HG03457 (cell line): Measurements from ENCODE around the gene AOX1.
"Not testable (repeated sequence)": the region's sequence is repeated elsewhere in the genome, so short reads cannot be mapped to it uniquely, and the experiment has no call there.

ENCODE experiments used
- ATAC-seq: cut with Tn5 transposase; IDR thresholded peaks from one replicate; pipeline ENCODE4 v1.9.1; 2021; ENCODE audit warnings: moderate number of reproducible peaks; ENCODE audit not compliant: unreplicated experiment

AOX1 gene

GRCh38 chr2:200585730-200586643 is at the start of gene AOX1:
TSS of gene AOX1 (plus strand) at chr2:200586014. CDS start at chr2:200586109, 95 bp downstream.
- no peak for ATAC-seq

GRCh38 chr2:200538139-200538538 is 47.7 kb upstream of the AOX1 start:
- no peak for ATAC-seq

GRCh38 chr2:200540793-200541192 is 45.0 kb upstream of the AOX1 start:
- ATAC-seq, result no peak

GRCh38 chr2:200566596-200566995 is 19.2 kb upstream of the AOX1 start:
- not testable (repeated sequence) for ATAC-seq

- ATAC-seq, result no peak
These were observed 17.9 kb upstream of the AOX1 start for GRCh38 chr2:200567932-200568331.

DNA sequence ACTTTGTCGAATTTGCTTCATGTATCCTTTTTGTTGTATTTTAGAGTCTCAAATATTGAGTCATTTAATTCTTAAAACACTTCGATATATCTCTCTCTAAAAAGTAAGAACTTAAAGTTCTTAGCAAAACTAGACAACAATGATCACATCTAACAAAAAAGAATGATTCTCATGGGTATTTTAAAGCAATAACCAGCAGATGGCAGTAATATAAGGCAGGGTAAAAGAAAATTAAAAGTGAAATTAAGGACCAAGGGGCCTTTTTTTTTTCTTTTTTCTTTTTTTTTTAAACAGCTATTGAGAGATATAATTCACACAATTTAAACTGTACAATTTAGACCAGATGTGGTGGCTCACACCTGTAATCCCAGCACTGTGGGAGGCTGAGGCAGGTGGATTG is 9.9 kb upstream of the AOX1 start:
- no peak for ATAC-seq

DNA sequence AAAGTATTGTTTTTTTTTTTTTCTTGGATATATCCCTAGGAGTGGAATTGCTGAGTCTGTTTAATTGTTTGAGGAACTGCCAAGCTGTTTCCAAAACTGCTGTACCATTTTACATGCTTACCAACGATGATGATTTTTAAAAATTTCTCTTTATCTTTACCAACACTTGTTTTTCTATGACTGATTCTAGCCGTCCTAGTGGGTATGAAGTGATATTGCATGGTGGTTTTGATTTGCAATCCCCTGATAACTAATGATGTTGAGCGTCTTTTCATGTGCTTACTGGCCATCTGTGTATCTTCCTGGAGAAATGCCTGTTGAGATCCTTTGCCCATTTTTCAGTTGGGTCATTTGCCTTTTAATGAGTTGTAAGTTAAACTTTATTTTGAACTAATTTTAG is 8.8 kb upstream of the AOX1 start:
- no peak for ATAC-seq

- no peak for ATAC-seq
These were observed 7.0 kb upstream of the AOX1 start for GRCh38 chr2:200578778-200579177.

DNA sequence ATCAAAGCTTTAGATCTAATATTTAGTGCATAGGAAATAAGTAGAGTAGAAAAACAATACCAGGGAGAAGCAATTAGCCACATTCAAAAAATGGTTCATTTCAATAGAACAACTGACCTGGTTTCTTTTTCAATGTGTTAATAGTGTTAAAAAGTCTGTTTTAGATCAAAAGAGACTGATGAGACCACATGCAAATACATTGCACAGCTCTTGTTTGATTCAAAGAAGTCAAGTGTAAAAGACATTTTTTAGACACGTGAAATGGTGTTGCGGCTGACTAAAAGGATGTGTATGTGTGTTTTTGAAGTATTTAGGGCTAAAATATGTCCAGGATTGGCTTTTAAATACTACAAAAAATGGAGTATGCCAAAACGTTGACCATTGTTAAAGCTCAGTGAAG is 1.2 kb upstream of the AOX1 start:
- ATAC-seq, result no peak

- no peak for ATAC-seq
These were observed 479 bp upstream of the AOX1 start for GRCh38 chr2:200585340-200585729.

GRCh38 chr2:200586644-200586975 is 796 bp downstream of the AOX1 start:
- ATAC-seq, result no peak

DNA sequence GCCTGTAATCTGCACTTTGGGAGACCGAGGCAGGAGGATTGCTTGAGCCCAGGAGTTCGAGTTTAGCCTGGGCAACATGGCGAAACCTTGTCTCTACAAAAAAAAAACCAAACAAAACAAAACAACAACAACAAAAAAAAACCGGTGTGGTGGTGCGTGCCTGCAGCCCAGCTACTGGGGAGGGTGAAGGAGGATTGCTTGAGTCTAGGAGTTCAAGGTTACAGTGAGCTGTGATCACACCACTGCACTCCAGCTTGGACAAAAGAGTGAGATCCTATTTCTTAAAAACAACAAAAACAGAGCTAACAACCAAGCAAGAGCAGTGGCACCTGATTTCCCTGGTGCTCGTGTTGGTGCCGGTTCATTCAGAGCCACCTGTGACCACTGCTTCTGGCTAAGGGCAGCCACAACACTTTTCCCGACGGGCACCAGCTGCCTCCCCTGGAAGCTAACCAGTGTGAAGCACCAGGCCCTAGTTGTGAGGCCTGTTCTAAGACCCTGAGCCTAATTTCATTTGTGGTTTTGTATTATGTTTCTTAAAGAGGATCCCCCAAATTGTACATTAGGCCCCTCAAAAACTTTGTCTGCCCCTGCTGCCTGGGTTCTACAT is 1.3 kb downstream of the AOX1 start:
- ATAC-seq, result no peak

DNA sequence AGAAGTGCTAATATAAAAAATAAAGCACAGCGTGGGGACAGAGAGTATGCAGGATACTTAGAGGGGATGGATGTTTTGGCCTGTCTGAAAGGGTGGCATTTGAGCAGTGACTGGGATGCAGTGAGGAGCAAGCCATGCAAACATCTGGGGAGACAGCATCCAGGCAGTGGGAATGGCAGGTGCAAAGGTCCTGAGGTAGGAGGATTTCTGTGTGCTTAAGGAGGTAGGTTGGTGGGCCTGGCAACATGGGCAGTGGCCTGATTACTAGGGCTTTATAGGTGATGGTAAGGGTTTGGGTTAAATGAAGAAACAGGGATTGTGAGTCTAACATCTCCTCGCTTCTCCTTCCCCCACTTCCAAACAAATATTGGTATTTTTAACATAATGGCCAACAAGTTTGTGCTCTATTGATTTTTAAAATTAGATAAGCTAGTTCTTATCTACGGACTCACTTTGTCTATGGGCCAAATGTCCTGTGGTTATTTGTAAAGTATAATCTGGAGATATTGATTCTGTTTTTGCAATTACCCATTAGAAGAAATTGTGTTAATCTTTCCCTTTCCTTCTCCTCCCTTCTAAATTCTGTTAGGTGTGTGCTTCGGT is 2.4 kb downstream of the AOX1 start:
- ATAC-seq, result no peak

DNA sequence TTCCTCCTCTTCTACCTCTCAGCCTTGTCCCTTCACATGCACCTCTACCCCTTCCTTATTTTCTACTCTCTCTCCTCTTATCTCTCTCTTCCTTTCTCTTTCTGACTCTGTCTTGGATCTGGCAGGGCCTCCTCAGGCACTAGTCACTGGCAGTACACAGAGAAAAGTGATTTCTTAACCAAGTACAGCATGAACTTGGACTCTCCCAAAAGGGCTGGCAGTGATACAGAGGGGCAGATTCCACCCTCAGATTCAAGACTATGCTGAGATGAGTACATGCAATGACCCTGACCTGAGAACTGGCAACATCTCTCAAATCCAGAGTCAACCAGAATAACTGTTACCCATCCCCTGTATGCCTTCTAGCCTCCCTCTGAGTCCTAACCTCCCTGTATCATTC is 4.3 kb downstream of the AOX1 start:
- no peak for ATAC-seq

GRCh38 chr2:200591308-200591707 is 5.5 kb downstream of the AOX1 start:
- no peak for ATAC-seq

DNA sequence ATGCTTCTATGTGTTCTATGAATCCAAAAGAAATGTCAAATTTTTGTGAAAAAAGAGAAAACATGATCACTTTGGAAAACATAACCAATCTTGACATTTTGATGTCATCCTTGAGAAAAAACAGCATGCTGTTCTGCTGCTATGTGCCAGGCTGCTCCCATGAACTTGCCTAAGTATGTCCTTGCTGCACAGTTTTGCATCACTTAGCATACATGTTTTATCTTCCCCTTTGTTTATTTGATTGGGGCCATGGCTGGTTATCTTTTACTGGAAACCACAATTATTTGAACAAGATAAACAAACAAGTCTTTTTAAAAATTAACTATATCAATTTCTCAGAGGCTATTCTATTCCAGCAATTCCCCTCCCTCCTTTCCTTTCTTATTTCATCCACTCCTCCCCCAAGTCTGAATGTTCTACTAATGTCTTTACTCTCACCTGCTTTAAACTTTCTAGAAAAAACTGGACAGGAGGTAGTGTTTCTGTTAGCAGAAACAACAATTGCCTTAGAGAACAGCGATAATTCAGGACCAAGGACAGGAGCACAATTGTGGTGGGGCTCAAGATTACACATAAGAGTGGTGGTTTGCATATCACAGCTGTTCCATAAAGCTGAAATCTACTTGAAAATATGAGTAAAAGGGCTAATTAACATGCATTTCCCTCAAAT is 6.7 kb downstream of the AOX1 start:
- ATAC-seq, result no peak

DNA sequence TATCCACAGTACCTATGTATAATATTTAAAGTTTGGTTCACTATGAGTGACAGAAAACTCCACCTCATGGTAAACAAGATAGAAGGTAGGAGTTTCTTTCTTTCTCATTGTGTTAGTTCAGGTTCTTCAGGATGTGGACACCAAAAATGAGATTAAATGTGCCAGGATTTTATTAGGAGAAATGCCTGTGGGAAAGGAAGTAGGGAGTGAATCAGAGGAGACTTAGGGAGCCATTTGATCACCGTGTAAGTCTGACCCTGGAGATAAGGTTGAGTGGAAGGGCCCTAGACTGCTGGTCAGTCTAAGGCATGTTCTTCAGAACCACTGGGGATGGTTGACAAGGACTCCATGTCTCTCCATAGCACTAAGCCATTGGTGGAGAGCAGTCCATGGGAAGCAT is 8.1 kb downstream of the AOX1 start:
- no peak for ATAC-seq

- ATAC-seq, result no peak
These were observed 10.1 kb downstream of the AOX1 start for GRCh38 chr2:200595913-200596312.

- no peak for ATAC-seq
These were observed 11.2 kb downstream of the AOX1 start for GRCh38 chr2:200596774-200597570.

- ATAC-seq, result no peak
These were observed 13.4 kb downstream of the AOX1 start for GRCh38 chr2:200599206-200599605.
